ENCODE measurements around the gene TRIOBP. TPM values are rescaled to one million over a fixed set of nuclear protein-coding genes. Genes with fewer than 3 reads are reported as not detected.

Gene TRIOBP
- total RNA-seq, 4 donors from 2014 or later = 150 to 208 (median 182) TPM

DNA sequence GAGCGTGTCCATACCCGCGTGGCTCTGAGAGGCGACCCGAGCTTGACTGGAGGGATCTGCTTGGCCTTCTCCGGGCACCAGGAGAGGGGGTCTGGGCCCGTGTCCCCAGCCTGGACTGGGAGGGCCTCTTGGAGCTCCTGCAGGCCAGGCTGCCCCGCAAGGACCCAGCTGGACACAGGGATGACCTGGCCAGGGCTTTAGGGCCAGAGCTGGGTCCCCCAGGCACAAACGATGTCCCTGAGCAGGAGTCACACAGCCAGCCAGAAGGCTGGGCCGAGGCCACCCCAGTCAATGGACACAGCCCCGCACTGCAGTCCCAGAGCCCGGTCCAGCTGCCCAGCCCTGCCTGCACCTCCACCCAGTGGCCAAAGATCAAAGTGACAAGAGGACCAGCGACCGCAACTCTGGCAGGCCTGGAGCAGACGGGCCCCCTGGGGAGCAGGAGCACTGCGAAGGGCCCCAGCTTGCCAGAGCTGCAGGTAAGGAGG is 38.2 kb downstream of the TRIOBP start:
- Histone ChIP-seq H3K27ac (replicated peaks in 1 of 4) (peak overlapping the region in 2 of 4 donors; percentile 27 to 39), H3K36me3 (no peaks in the 10 kb centered on the region), H3K27me3 (no peaks in the 10 kb centered on the region), H3K4me3 (no peak overlapping the region), H3K4me1 (peaks cover 0 to 29% (median 24%) of the 10 kb centered on the region in 4 donors), H3K9me3 (no peaks in the 10 kb centered on the region)
- no peak for DNase-seq (ENCODE audit: extremely low spot score)
- no peak for TF ChIP-seq POLR2A (IDR thresholded peaks at IDR 0.05; ENCODE audit: low read depth)
- TF ChIP-seq, protein P1, sequence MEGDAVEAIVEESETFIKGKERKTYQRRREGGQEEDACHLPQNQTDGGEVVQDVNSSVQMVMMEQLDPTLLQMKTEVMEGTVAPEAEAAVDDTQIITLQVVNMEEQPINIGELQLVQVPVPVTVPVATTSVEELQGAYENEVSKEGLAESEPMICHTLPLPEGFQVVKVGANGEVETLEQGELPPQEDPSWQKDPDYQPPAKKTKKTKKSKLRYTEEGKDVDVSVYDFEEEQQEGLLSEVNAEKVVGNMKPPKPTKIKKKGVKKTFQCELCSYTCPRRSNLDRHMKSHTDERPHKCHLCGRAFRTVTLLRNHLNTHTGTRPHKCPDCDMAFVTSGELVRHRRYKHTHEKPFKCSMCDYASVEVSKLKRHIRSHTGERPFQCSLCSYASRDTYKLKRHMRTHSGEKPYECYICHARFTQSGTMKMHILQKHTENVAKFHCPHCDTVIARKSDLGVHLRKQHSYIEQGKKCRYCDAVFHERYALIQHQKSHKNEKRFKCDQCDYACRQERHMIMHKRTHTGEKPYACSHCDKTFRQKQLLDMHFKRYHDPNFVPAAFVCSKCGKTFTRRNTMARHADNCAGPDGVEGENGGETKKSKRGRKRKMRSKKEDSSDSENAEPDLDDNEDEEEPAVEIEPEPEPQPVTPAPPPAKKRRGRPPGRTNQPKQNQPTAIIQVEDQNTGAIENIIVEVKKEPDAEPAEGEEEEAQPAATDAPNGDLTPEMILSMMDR (IDR thresholded peaks at IDR 0.05) = peak; percentile 5 to 40 (median 21)
- 63% methylated on average over 6 of the region's 16 CpGs for WGBS
- intact Hi-C loops (cut with DNase I) = no loop called here

DNA sequence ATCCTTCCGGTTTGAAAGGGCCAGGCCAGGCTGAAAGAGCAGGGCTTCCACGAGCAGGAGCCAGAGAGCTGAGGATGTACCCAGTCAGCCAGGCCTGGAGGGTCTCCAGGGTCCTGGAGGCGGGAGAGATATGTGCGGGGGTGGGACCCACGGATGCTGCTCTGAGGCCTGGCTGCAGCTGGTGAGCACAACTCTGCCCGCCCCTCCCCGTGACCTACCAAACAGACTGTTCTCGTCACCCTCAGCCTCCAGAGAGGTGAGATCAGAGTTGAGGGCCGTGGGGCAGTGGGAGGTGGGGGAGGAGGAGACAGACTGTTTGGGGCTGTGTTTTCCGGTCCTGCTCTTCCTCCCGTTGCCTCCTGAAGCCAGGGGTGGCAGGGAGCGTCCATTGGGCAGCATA is 42.2 kb downstream of the TRIOBP start:
- Histone ChIP-seq H3K9me3 (no peaks in the 10 kb centered on the region), H3K27ac (replicated peaks in 1 of 4) (peak overlapping the region; percentile 31 to 60 (median 41)), H3K4me1 (peaks cover 19 to 68% (median 63%) of the 10 kb centered on the region in 4 donors), H3K4me3 (no peak overlapping the region), H3K36me3 (no peaks in the 10 kb centered on the region), H3K27me3 (no peaks in the 10 kb centered on the region)
- 53% methylated on average over 10 of the region's 12 CpGs for WGBS
- TF ChIP-seq, protein P1 (IDR thresholded peaks at IDR 0.05) = no peak
- peak; percentile 54 to 65 for TF ChIP-seq POLR2AphosphoS5 (IDR thresholded peaks at IDR 0.05)
- intact Hi-C loops (cut with DNase I) = no loop called here
- DNase-seq (ENCODE audit: extremely low spot score) = peak; percentile 94

DNA sequence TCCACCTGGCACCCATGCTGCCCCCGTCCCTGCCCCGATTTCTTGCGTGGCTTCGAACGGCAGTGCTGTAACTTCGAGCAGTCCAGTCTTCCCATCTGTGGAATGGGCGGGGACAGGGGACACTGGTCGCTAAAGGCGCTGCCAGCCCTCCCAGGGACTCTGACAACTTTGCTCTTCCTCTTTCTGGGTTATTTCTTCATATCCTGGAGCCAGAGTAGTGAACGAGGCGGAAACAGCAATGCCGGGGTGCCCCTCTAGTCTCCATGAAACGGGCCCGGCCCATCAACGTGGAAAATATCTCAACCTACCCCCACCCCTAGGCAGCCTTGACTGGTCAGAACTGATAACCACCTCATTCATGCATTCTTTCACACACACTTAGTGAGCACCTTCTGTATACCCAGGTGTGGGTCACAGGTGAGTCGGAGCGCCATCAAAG is 42.8 kb downstream of the TRIOBP start:
- Histone ChIP-seq H3K9me3 (no peaks in the 10 kb centered on the region), H3K27ac (replicated peaks in 1 of 4) (peak overlapping the region; percentile 28 to 60 (median 41)), H3K4me1 (peaks cover 19 to 68% (median 64%) of the 10 kb centered on the region in 4 donors), H3K4me3 (no peak overlapping the region), H3K27me3 (no peaks in the 10 kb centered on the region), H3K36me3 (no peaks in the 10 kb centered on the region)
- DNase-seq (ENCODE audit: extremely low spot score) = no peak
- TF ChIP-seq POLR2AphosphoS5 (IDR thresholded peaks at IDR 0.05) = no peak
- TF ChIP-seq POLR2A (IDR thresholded peaks at IDR 0.05; ENCODE audit: low read depth) = no peak
- TF ChIP-seq, protein P1 (IDR thresholded peaks at IDR 0.05) = no peak
- intact Hi-C loops (cut with DNase I) = no loop called here
- WGBS = 79% methylated on average over 11 of the region's 17 CpGs

DNA sequence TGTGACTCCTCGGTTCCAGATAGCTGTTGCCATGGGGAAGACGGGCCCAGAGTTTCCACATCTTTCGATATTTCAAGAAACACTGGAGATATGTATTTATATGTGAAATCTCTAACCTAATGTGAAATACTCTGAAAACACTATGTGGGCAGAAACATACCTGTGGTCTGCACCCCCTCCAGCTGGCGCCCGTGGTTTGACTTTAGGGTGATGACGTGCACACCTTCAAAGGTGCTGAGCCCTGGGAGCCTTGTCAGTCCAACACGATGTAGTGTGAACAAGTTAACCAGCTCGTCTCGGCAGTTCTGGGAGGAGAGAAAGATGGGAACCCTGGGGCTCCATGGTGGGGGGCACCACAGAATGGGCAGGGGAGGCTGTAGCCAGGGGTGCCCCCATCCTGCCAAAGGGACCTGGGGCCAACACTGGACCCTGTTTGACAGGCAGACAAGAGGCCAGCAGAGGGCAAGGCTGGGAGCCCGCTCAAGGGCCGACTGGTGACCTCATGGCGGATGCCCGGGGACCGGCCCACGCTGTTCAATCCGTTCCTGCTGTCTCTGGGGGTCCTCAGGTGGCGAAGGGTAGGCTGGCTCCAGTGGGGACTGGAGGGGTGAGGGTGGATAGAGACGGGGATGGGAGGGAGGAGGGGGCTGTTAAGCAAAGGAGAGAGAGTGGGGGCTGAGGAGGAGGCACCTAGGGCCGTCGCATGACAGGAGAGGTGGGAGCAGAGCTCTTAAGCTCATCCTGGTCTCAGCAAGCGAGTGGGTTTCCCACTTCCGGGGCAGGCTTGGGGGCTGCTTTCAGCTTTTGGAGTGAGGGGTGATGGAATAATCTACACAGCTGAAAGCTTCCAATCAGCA is 43.8 kb downstream of the TRIOBP start:
- Histone ChIP-seq H3K36me3 (no peaks in the 10 kb centered on the region), H3K9me3 (no peaks in the 10 kb centered on the region), H3K27ac (replicated peaks in 1 of 4) (peak overlapping the region; percentile 57 to 96 (median 91)), H3K4me1 (peaks cover 25 to 72% (median 70%) of the 10 kb centered on the region in 4 donors), H3K4me3 (no peak overlapping the region), H3K27me3 (no peaks in the 10 kb centered on the region)
- intact Hi-C loops (cut with DNase I) = no loop called here
- DNase-seq (ENCODE audit: extremely low spot score) = no peak
- TF ChIP-seq EP300 (IDR thresholded peaks at IDR 0.05) (no peak), POLR2A (IDR thresholded peaks at IDR 0.05; ENCODE audit: low read depth) (no peak), POLR2AphosphoS5 (IDR thresholded peaks at IDR 0.05) (no peak)
- TF ChIP-seq, protein P1 (IDR thresholded peaks at IDR 0.05) = no peak
- WGBS = 74% methylated on average over 18 of the region's 22 CpGs
